WI38 (cell line): ENCODE results near the gene KLF7.

ENCODE experiments used
- H3K4me3 ChIP-seq: 2 replicates; pipeline ENCODE4 v1.5.1; 2011; ENCODE audit warnings: low read depth, mild to moderate bottlenecking, control low read depth, low read length
- TF ChIP-seq, protein P1 (sequence below): IDR thresholded peaks from 2 replicates; pipeline ENCODE4 v1.5.1; 2012; ENCODE audit warnings: low read depth, mild to moderate bottlenecking, control low read depth, low read length

KLF7 gene

GRCh38 chr2:207092818-207093217 is 72.9 kb downstream of the KLF7 start:
- H3K4me3 ChIP-seq: no peak overlapping the region
- TF ChIP-seq, protein P1, sequence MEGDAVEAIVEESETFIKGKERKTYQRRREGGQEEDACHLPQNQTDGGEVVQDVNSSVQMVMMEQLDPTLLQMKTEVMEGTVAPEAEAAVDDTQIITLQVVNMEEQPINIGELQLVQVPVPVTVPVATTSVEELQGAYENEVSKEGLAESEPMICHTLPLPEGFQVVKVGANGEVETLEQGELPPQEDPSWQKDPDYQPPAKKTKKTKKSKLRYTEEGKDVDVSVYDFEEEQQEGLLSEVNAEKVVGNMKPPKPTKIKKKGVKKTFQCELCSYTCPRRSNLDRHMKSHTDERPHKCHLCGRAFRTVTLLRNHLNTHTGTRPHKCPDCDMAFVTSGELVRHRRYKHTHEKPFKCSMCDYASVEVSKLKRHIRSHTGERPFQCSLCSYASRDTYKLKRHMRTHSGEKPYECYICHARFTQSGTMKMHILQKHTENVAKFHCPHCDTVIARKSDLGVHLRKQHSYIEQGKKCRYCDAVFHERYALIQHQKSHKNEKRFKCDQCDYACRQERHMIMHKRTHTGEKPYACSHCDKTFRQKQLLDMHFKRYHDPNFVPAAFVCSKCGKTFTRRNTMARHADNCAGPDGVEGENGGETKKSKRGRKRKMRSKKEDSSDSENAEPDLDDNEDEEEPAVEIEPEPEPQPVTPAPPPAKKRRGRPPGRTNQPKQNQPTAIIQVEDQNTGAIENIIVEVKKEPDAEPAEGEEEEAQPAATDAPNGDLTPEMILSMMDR: no peak

GRCh38 chr2:207091928-207092327 is 73.8 kb downstream of the KLF7 start:
- TF ChIP-seq, protein P1: no peak
- no peak overlapping the region for H3K4me3 ChIP-seq

DNA sequence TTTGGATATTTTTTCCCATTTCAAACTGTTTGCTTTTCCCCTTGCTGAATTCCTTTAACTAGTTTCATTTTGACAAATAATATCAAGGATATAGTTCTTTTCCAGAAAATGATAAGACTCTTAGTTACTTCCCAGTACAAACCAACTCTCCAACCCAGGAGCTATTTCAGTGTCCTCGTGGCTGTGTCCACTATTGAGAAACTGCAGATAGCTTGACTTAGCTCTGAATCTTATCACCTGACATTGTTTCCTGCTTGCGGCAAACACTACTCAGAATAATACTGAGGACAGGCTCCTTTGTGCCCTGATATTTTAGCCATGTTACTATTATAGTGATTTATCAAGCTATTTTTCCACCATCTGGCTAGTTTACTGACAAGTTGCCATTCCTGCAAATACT is 74.6 kb downstream of the KLF7 start:
- TF ChIP-seq, protein P1: no peak
- no peak overlapping the region for H3K4me3 ChIP-seq

DNA sequence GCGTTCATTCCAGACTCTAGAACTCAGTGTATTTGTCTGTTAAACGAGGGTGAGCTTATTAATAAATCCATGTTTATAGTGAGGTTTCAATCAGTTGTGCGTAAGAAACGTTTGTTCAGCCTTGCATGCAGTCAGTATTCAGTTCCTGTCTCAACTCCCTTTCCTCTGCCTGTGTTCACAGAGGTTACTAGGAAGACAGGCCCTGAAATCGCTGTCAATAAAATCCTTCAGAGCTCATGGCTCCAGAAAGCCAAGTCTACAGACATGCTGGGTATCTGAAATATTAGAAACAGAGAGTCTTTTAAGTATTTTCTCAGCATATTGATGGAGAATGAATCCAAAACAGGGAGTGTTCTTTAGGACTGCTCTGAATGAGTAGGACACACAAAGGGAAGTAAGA is 75.4 kb downstream of the KLF7 start:
- no peak overlapping the region for H3K4me3 ChIP-seq
- TF ChIP-seq, protein P1: no peak

DNA sequence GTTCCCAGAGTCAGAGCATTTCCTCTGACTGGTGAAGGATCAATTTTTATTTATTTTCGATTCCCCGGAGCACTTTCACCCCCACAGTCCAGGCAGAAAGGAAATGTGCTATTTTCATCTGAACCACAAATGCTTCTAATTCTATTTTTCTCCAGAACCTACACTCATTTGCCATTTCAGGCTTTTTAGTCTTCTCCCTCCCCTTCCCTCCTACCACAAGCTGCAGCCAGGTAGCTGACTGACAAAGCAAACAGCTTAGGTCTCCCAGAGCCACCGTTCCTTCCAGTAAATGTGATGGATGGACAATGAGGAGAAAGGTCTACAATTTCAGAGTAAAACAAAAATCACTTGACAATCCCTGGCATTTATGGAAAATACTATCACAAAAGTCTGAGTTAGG is 76.9 kb downstream of the KLF7 start:
- TF ChIP-seq, protein P1: no peak
- H3K4me3 ChIP-seq: no peak overlapping the region

- TF ChIP-seq, protein P1: no peak
- H3K4me3 ChIP-seq: no peak overlapping the region
Observed at GRCh38 chr2:207088276-207088675, 77.5 kb downstream of the KLF7 start.

DNA sequence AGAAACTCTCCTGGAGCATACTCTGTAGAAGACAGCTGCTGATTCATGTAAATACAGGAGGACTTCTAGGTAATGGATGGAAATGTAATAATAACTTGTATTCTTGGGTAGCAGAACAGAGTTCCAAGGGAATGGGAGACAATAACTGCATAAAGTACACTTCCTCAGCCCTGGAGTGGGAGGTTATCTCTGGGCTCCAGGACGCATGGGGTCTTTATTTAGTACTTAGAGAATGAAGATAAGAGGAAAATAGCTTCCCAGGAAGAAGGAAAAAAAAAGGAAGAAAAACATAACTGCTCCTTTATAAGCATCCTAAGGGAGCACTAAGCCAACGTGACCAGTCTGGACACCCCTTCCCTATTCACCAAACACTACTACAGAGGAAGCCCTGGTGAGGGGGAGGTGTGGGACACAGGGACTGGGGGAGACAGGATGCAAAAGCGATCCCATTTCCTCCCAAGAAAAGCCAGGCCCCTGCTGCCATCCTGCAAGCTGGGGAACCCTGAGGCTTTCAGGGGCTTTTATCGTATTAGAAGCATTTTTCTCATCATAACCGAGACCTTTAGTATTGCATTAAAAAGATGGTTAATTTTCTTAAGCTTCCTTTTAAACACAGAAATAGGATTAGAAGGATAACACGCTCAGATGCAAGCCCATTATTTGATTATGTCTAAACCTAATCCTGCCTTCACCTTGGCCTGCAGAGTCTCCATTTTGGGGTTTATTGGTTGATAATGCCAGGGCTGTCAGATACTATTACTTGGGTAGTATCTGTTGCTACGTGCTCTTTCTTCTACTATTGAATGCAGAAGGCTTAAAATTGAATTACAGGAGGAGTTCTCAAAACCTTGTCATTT is 78.5 kb downstream of the KLF7 start:
- H3K4me3 ChIP-seq: no peak overlapping the region
- TF ChIP-seq, protein P1: no peak
